HFF-Myc (cell line): ENCODE results near the gene ZNF407.
"Not testable (repeated sequence)": the region's sequence is repeated elsewhere in the genome, so short reads cannot be mapped to it uniquely, and the experiment has no call there.

Experiments
- DNase-seq: peaks from one replicate; pipeline ENCODE4 v3.0.0-alpha.2; 2011; ENCODE audit warnings: low read depth; ENCODE audit errors: extremely low read depth
- H3K4me3 ChIP-seq: replicated peaks from 2 replicates; pipeline ENCODE4 v1.5.1; 2011; ENCODE audit warnings: low read depth, mild to moderate bottlenecking, control low read depth, low read length
- CTCF ChIP-seq: IDR thresholded peaks from 2 replicates; pipeline ENCODE4 v1.5.1; 2012; ENCODE audit warnings: mild to moderate bottlenecking, low read depth, low read length, control low read depth; ENCODE audit errors: missing control alignments

Gene ZNF407

GRCh38 chr18:74556126-74556525 is 41.5 kb upstream of the ZNF407 start:
- H3K4me3 ChIP-seq, result no peak overlapping the region
- DNase-seq, result no peak
- no peak for TF ChIP-seq CTCF

GRCh38 chr18:74558096-74558495 is 39.6 kb upstream of the ZNF407 start:
- no peak for TF ChIP-seq CTCF
- H3K4me3 ChIP-seq, result no peak overlapping the region
- DNase-seq, result no peak

- no peak overlapping the region for H3K4me3 ChIP-seq
- no peak for DNase-seq
- TF ChIP-seq CTCF, result no peak
Observed at GRCh38 chr18:74562131-74562730, 35.4 kb upstream of the ZNF407 start.

GRCh38 chr18:74562775-74563174 is 34.9 kb upstream of the ZNF407 start:
- TF ChIP-seq CTCF, result no peak
- DNase-seq, result no peak
- H3K4me3 ChIP-seq, result no peak overlapping the region

- no peak for DNase-seq
- H3K4me3 ChIP-seq, result no peak overlapping the region
- TF ChIP-seq CTCF, result no peak
Observed at GRCh38 chr18:74563999-74564398, 33.7 kb upstream of the ZNF407 start.

- not testable (repeated sequence) for H3K4me3 ChIP-seq, DNase-seq
Observed at GRCh38 chr18:74565164-74565563, 32.5 kb upstream of the ZNF407 start.

GRCh38 chr18:74565993-74566392 is 31.7 kb upstream of the ZNF407 start:
- H3K4me3 ChIP-seq, DNase-seq: not testable (repeated sequence)

- no peak overlapping the region for H3K4me3 ChIP-seq
- no peak for TF ChIP-seq CTCF
- DNase-seq, result no peak
Observed at GRCh38 chr18:74567822-74568221, 29.8 kb upstream of the ZNF407 start.
